Bronchial epithelial cell (primary cell): ENCODE results near the gene C8A. TPM values are rescaled to one million over a fixed set of nuclear protein-coding genes. Genes with fewer than 3 reads are reported as not detected.

Experiments
- DNase-seq: peaks from one replicate; pipeline ENCODE4 v3.0.0-alpha.2; 2010; ENCODE audit warnings: low read depth
- FAIRE-seq: peaks from 2 replicates; lab custom pipeline; 2011; peaks lifted over from hg19 to GRCh38; lab: Jason Lieb, UNC
- H3K27me3 ChIP-seq: 2 replicates; pipeline ENCODE4 v1.5.1; 2011; ENCODE audit warnings: low read length; ENCODE audit not compliant: control insufficient read depth, insufficient read depth
- H3K36me3 ChIP-seq: 2 replicates; pipeline ENCODE4 v1.5.1; 2011; ENCODE audit warnings: low read length; ENCODE audit not compliant: control insufficient read depth, insufficient read depth
- H3K4me3 ChIP-seq: 2 replicates; pipeline ENCODE4 v1.5.1; 2011; ENCODE audit warnings: mild to moderate bottlenecking, low read depth, low read length, control low read depth
- CTCF ChIP-seq: IDR thresholded peaks from 2 replicates; pipeline ENCODE4 v1.5.1; 2011; ENCODE audit warnings: mild to moderate bottlenecking, moderate library complexity, low read length, control low read depth, inconsistent platforms; ENCODE audit not compliant: insufficient read depth, severe bottlenecking
- total RNA-seq: library from RNA; depleted of rRNA; stranded (reverse); fragments of >200 nt; gene quantifications from 2 replicates; pipeline ENCODE4 v1.2.1, GENCODE V29; 2014

The C8A gene
- total RNA-seq, 1 donor from 2014 or later = not detected

GRCh38 chr1:56933606-56934005, 79.0 kb downstream of the C8A start:
- FAIRE-seq = no peak
- Histone ChIP-seq H3K27me3 (no peaks in the 10 kb centered on the region), H3K4me3 (no peak overlapping the region), H3K36me3 (no peaks in the 10 kb centered on the region)
- no peak for TF ChIP-seq CTCF
- DNase-seq = no peak

- DNase-seq (no peak), FAIRE-seq (no peak)
- Histone ChIP-seq H3K4me3 (no peak overlapping the region), H3K27me3 (no peaks in the 10 kb centered on the region), H3K36me3 (no peaks in the 10 kb centered on the region)
- TF ChIP-seq CTCF = no peak
Observed at GRCh38 chr1:56934430-56935060, 79.9 kb downstream of the C8A start.

GRCh38 chr1:56938646-56939045, 84.0 kb downstream of the C8A start:
- FAIRE-seq = no peak
- no peak for DNase-seq
- Histone ChIP-seq H3K4me3 (no peak overlapping the region), H3K27me3 (no peaks in the 10 kb centered on the region), H3K36me3 (no peaks in the 10 kb centered on the region)
- no peak for TF ChIP-seq CTCF

GRCh38 chr1:56939209-56939608, 84.6 kb downstream of the C8A start:
- no peaks in the 10 kb centered on the region for H3K27me3 ChIP-seq
- H3K36me3 ChIP-seq = no peaks in the 10 kb centered on the region
- no peak overlapping the region for H3K4me3 ChIP-seq
- no peak for DNase-seq
- no peak for FAIRE-seq
- no peak for TF ChIP-seq CTCF

- DNase-seq (no peak), FAIRE-seq (no peak)
- no peaks in the 10 kb centered on the region for H3K27me3 ChIP-seq
- H3K4me3 ChIP-seq = no peak overlapping the region
- no peak for TF ChIP-seq CTCF
- H3K36me3 ChIP-seq = no peaks in the 10 kb centered on the region
Observed at GRCh38 chr1:56940039-56940438, 85.4 kb downstream of the C8A start.
